GM19035 (cell line): ENCODE data around the gene CCNDBP1.

Source experiments
- ATAC-seq: cut with Tn5 transposase; IDR thresholded peaks from one replicate; pipeline ENCODE4 v1.9.1; 2021; ENCODE audit not compliant: unreplicated experiment

The CCNDBP1 gene

DNA sequence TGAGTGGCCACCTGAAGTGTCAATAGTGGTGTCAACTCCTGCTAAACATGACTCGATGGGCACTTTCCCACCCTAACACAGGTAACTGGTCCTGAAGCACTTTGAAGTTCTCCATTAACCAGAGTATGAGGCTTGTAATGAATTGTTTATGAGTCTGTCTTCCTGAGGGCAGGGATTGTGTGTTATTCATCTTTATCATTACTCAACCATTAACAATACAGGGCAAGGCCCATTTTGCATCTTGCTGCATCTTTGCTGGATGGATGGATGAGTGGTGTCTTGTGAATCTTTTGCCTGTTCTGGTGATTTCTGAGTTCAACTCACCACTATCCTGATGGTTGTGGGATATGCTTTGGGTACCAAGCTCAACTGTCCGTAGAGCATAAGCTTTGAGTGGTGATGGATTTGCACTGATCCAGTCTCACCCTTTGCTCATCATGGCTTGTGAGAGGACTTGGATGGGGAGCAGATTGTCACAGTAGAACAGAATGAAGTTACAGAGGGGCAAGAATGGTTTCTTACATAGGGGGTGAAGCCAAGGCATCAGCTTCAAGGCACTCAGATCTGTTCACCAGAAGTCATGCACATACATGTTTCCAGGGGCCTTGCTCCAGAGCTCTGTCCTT lies 57.9 kb downstream of the CCNDBP1 start:
- ATAC-seq: no peak

DNA sequence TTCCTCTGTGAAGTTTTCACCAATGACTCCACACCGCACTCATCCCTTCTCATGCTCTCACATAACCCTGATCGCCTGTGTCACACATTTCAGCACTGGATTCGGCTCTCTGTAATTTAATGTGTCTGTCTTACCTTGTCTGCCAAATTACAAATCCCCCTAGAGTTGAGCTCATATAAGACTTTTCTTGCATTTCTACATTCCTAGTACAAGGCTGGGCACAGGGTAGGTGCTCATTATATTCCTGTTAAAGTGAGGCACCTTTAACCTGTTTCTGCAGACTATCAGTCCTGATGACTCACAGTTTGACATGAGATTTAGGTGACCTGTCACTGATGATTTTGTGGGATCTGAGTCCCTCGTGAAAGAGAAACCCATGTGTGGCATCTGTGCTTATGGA lies 58.9 kb downstream of the CCNDBP1 start:
- ATAC-seq: no peak

DNA sequence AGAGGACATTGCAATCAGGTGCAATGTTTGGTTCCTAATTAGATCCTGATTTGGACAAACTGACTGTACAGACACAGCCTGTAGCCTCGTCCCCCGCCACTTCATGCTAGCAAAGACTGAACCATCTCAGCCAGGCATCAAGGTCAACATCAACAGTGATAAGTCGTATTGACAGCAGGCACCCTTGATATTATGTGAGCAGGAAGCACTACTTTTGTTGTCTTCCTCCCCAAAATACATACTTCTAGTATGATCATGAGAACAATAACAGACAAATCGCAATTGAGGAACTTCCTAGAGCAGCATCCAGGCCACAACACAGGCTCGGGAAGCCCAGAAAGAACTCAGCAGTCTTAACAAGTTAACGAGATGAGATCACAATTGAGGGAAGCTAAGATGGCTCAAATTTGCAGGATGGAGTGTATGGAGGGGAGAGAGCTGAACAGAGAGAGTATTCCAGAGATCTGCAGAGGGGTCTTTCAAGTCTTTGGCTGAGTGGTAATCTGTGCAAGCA lies 61.1 kb downstream of the CCNDBP1 start:
- ATAC-seq: no peak
